T1000 (cell line): Measurements from ENCODE around the gene MGAT5B.

Experiments used
- DNase-seq: peaks from one replicate; lab custom pipeline; 2025; ENCODE audit warnings: mixed read lengths; lab: John Stamatoyannopoulos, UW

Gene MGAT5B

GRCh38 chr17:76905836-76906235 lies 37.6 kb downstream of the MGAT5B start:
- no peak for DNase-seq

- no peak for DNase-seq
Measured at GRCh38 chr17:76906463-76906862, 38.3 kb downstream of the MGAT5B start.

- DNase-seq, result no peak
Measured at GRCh38 chr17:76907352-76907751, 39.1 kb downstream of the MGAT5B start.

DNA sequence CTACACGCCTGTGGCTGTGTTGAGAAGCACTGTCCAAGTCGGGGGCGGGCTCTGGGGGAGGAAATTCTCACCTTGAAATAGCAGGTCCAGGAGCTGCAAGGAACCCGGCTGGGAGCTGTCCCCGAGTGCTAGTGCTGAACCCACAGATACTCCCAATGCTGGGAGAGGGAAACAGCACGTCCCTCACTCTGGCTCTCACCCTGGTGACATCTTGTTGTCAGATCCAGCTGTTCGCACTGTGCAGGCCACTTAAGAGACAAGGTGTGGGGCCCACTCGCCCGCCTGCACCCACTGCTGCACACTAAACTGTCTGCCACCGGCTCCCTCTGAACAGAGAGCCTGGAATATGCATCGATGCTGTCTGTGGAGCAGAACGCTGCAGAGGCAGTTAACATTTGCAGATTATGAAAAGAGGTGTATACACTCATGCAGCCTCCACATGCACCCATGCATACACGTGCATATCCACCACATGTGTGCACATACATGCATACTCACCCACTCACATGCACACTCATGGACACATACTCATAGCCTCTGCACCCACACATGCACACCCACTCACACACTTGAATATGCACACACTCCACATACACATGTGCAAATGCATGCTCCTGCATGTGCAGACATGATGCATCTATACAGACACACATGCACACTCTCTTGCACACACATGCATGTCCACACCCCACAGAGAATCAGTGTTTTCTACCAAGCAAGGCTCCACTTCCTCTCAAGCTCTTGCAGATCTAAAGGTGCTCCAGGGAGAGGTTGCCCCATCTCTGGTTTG lies 42.0 kb downstream of the MGAT5B start:
- DNase-seq, result no peak

DNA sequence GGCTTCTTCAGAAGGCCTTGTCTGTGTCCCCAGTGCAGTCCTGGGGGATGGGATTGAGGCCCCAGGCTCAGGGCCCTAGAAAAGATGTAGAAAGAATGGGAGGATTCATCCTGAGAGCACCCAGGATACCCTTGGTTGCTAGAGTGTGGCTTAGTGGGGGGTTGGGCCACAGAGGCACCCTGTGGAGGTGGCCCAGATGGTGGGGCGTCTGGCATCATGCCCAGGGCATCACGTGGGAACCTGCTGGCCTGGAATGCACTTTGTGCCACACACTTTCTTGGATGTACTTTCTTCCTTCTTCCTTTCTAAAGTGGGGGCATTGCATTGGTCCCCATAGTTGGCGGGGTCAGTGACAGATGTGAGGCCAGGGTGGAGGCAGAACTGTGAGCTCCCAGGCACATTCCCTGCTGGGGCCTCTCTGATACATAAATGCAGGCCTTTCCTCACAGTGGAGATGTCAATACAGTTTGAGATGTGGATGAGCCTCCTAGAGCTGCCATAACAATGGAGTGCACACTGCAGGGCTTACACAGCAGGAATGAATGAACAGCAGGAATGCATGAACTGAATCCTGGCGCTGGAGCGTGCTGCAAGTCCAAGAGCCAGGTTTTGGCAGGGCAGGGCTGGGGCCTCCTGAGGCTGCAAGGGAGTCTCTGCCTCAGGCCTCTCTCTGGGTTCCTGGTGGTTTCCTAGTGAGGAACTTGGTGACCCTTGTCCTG lies 43.3 kb downstream of the MGAT5B start:
- no peak for DNase-seq

- no peak for DNase-seq
Measured at GRCh38 chr17:76912421-76913164, 44.4 kb downstream of the MGAT5B start.

GRCh38 chr17:76914937-76915336 lies 46.7 kb downstream of the MGAT5B start:
- no peak for DNase-seq

- DNase-seq, result no peak
Measured at GRCh38 chr17:76915840-76916510, 47.8 kb downstream of the MGAT5B start.

DNA sequence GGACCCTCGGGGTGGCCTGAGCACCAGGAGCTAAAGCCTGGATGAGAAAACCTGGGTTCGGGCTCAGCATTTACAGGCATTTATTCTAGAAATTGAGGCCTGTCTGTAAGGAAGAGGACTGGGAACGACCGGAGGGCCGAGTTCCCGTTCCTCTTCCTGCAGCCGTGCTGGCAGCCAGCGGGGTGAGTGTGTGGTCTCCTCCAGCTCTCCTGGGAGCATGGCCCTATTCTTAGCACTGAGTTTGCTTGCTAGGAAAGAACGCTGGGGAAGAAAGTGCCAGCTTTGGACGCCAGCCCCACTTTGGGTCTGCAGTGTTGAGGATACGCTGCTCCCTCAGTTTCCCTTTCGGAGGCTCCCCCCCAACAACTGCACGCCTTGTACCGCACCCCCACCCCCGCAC lies 49.6 kb downstream of the MGAT5B start:
- no peak for DNase-seq

DNA sequence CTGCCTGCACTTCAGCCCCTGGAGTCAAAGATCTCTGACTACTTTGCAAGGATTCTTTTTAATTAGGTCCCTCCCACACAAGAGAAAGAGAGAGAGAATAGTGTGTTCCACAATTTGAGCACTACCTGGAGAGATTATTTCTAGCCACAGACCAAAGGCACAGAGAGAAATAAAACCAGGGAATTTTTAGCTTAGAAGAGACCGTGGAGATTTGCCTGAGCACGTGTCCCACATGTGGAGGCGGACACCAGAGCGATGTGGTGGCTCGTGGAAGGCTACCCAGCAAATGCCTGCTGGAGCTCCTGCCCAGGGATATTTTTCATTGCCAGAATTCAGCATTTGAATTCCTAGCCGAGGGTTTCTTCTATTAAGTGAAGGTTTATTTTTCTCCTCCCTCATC lies 50.6 kb downstream of the MGAT5B start:
- DNase-seq, result no peak

DNA sequence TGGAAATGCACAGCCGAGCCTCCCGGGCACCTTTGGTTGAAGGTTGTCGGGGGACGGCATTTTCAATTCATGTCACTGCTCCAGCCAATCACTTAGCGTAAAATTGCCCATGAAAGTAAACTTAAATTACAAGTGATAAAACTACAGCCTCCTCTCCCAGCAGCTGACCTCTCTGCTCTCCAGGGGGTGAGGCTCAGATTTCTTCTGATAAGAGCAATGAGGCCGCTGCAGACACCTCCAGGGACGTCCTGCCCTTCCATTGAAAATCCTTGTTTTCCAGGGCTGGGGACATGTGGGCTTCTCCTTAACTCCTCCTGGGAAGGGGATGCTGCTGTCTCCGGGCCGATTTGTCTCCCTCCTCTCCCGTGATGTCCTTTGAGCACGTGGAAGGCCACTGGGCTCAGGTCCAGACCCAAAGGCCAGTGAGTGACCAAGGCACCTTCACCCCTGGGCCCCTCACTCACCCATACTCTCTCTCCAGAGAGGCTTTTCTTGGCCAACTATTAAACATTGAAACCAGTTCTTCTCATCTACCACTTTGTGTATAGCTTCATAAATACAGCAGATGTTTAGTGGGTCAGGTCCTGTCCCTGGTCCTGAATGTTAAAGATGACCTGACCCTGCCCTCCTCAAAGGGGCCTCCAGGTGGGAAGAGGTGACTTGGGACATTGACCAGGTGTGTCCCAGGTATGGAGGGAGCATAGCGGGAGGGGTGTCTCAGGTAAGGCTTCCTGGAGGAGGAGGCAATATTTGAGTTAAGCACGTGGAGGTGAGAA lies 52.3 kb downstream of the MGAT5B start:
- no peak for DNase-seq

DNA sequence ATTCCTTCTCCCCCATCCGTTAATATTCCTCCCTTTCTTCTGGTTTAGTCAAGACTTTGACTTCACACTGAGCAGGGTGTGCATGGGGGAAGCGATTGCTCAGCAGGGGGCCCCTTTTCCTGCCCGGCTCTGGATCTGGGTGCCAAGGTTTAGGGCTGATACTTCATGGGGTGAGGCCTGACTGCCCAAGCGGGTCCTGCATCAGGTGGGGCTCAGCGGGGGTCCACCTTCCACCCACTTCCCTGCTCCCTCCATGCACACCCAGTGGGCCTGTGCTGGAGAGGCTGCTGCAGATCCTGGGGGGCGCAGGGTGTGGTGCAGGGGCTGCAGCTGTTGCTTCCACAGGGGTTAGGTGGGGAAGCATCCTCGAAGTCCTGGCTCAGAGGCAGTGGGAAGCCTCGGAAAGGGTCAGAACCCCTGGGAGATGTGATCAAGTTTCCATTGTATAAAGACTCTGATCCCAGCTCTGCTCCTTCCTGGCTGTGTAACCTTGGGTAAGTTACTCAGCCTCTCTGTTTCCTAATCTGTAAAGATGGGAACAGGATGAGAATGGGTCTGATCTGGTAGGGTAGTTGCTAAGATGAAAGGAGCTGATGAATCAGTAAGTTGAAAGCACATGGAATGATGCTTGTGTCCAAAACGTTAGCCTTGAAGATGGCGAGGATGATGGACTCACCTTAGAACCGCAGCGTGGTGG lies 53.3 kb downstream of the MGAT5B start:
- DNase-seq, result no peak

- DNase-seq, result no peak
Measured at GRCh38 chr17:76922084-76922483, 53.9 kb downstream of the MGAT5B start.

GRCh38 chr17:76922967-76923366 lies 54.8 kb downstream of the MGAT5B start:
- no peak for DNase-seq

GRCh38 chr17:76923491-76923890 lies 55.3 kb downstream of the MGAT5B start:
- no peak for DNase-seq

DNA sequence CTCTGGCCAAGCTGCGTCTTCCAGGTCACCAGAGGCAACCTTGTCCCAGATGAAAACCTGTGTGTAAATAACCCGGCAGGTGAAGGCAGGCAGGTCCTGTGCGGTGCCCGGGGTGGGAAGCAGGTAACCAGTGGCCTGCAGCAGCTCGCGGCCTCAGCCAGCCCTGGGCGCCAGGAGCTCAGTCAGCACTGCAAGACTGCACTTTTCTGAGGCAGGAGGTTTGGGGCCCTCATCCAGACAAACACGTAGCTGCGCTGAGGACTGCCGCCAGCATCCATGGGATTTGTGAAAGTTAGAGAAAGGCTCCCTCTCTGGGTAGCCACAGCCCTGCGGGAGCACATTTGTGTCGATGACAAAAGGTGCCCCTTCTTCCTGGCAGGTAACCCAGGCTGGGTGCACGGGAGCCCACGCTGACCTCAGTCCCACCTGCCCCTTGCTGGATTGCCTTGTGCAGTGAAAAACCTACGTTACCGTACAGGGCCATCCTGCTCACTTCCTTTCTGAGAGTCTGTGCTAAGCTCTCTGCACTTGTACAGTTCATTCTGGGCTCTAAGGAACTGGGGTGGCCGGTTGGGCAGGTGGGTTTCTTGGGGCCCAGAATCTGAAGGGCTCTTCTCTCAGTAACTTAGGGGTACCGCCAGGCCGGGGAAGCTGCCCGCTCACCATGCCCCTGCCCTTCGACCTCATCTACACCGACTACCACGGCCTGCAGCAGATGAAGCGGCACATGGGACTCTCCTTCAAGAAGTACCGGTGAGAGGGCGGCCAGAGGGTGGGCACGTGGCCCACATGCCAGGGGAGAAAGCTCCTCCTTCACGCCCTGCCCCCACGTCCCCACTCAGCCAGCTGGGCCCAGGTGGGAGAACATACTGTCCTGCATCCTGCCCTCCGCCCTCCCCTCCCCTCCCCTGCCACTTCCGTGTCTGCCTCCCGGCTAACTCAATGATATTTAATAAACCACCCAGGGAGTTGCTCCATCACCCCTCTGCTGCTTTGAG lies 56.4 kb downstream of the MGAT5B start:
- DNase-seq, result no peak

- no peak for DNase-seq
Measured at GRCh38 chr17:76925441-76925891, 57.3 kb downstream of the MGAT5B start.

- DNase-seq, result no peak
Measured at GRCh38 chr17:76926237-76926866, 58.1 kb downstream of the MGAT5B start.

- no peak for DNase-seq
Measured at GRCh38 chr17:76927577-76927976, 59.4 kb downstream of the MGAT5B start.
